SK-N-MC (cell line): ENCODE data around the gene ANXA10.

Experiments
- EZH2 ChIP-seq: fragments of 200-600 bp; sonication (generic); IDR thresholded peaks from one replicate; pipeline ENCODE4 v1.6.1; 2017; ENCODE audit warnings: antibody characterized with exemption
- FOXP2 ChIP-seq: optimal IDR thresholded peaks from 2 replicates; pipeline ENCODE3; 2011; ENCODE audit warnings: mild to moderate bottlenecking, moderate library complexity; ENCODE audit not compliant: insufficient read depth; ENCODE audit errors: extremely low read length, control extremely low read depth
- POLR2AphosphoS5 ChIP-seq: IDR thresholded peaks from 2 replicates; pipeline ENCODE4 v1.6.1; 2012; ENCODE audit warnings: mild to moderate bottlenecking, low read depth, low read length, borderline replicate concordance

GRCh38 chr4:168131196-168131595 is 38.9 kb downstream of the ANXA10 start:
- TF ChIP-seq EZH2 (no peak), POLR2AphosphoS5 (no peak), FOXP2 (no peak)
